ENCODE measurements around the gene TRAF3.
A peak's percentile ranks its signal among the peaks of the same experiment; 100 is the strongest.

Gene TRAF3

DNA sequence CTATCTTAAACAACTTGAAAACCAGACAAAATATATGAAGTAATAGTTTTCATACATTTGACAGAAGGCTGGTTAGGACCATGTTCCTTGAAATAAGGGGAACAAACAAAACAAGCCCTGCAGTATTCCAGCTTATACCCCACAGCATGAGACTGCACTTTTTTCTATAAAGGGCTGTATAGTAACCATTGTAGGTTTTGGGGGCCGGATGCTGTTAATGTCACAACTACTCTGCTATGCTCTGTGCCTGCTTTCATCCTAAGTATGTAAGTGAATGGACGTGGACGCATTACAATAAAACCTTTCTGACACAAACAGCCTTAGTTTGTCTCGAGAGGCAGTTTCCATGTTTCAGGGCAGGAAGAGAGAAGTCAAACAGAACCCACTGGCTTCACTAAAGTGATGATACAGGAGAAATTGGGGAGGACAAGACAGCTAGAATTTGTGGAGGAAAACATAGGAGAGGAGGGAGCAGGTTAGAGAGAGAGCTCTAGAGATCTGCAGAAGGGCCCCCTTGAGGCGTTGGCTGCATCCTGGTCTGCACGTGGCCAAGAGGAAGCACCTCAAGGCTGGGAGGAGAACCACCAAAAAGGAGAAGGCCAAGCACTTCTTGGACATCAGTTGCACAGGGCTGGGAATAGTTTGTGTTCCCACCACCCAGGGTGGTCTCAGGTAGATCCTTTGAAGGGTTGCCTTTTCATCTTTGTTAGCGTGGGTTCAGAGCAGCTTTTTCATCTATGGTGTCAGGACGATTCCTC, 63.7 kb downstream of the TRAF3 start:
- DNase-seq (ENCODE audit: low read depth): no peak
- no peak for TF ChIP-seq CTCF (conservative IDR thresholded peaks at IDR 0.05; ENCODE audit: low read depth, low read length)
- H3K4me3 ChIP-seq (ENCODE audit: low read depth, low read length): no peak overlapping the region

DNA sequence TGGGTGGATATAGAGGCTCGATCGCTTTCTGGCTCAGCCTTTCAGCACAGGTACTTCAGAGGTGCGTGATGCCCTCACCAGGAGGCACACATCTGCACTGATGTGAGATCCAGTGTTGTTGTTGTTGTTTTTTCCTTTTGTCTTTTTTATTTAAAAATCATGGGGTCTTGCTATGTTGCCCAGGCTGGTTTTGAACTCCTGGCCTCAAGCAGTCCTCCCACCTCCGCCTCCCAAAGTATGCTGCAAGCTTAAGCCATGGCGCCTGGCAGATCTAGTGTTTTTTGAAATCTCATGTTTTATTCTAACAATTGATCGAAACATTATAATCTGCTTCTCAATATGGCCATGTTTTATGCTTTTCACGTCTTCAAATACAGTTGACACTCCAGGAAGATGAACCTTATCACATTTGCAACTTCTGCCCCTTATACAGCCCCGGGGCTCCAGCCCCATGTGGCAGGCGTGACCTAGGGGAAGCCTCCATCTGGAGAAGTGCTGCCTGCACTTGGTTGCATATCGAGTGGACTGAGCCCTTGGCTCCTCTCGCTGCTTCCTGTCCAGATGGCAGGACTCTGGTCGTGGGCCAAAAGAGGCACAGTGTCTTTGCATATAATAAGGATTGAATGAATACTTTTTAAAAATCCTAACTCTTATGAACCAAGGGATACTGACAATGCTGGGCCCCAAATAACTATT, 71.7 kb downstream of the TRAF3 start:
- no peak for TF ChIP-seq CTCF (conservative IDR thresholded peaks at IDR 0.05; ENCODE audit: low read depth, low read length)
- H3K4me3 ChIP-seq (ENCODE audit: low read depth, low read length): no peak overlapping the region
- DNase-seq (ENCODE audit: low read depth): peak; percentile 35

GRCh38 chr14:102849526-102850379, 72.5 kb downstream of the TRAF3 start:
- peak; percentile 31 for DNase-seq (ENCODE audit: low read depth)
- no peak for TF ChIP-seq CTCF (conservative IDR thresholded peaks at IDR 0.05; ENCODE audit: low read depth, low read length)
- H3K4me3 ChIP-seq (ENCODE audit: low read depth, low read length): no peak overlapping the region

- DNase-seq (ENCODE audit: low read depth): no peak
- no peak overlapping the region for H3K4me3 ChIP-seq (ENCODE audit: low read depth, low read length)
- TF ChIP-seq CTCF (conservative IDR thresholded peaks at IDR 0.05; ENCODE audit: low read depth, low read length): no peak
These were observed 76.4 kb downstream of the TRAF3 start for GRCh38 chr14:102853648-102854047.

DNA sequence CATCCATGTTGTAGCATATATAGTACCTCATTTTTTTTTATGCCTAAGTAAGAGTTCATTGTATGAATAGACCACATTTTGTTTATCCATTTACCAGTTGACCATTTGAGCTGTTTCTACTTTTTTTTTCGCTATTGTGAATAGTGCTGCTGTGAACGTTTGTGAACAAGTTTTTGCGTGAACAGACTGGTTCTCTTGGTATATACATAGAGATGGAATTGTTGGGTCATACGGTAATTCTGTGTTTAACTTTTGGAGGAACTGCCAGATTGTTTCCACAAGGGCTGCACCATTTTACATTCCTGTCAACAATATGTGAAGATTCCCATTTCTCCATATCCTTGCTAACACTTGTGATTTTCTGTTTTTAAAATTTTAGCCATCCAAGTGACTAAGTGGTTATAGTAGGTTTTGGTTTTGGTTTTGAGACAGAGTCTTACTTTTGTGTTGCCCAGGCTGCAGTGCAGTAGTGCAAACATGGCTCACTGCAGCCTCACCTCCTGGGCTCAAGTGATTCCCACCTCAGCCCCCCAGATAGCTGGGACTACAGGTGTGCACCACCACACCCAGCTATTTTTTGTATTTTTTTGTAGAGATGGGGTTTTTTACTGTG, 76.9 kb downstream of the TRAF3 start:
- H3K4me3 ChIP-seq (ENCODE audit: low read depth, low read length): no peak overlapping the region
- DNase-seq (ENCODE audit: low read depth): no peak
- no peak for TF ChIP-seq CTCF (conservative IDR thresholded peaks at IDR 0.05; ENCODE audit: low read depth, low read length)

DNA sequence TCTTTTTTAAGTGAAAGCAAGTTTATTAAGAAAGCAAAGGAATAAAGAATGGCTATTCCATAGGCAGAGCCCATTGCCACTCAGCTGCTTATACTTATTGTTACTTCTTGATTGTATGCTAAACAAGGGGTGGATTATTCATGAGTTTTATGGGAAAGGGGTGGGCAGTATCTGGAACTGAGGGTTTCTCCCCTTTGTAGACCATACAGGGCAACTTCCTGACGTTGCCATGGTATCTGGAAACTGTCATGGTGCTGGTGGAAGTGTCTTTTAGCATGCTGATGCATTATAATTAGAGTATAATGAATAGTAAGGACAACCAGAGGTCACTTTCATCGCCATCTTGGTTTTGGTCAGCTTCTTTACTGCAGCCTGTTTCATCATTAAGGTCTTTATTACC, 78.9 kb downstream of the TRAF3 start:
- no peak for TF ChIP-seq CTCF (conservative IDR thresholded peaks at IDR 0.05; ENCODE audit: low read depth, low read length)
- no peak overlapping the region for H3K4me3 ChIP-seq (ENCODE audit: low read depth, low read length)
- no peak for DNase-seq (ENCODE audit: low read depth)
